ENCODE measurements around the gene CFAP69. TPM values are rescaled to one million over a fixed set of nuclear protein-coding genes. Genes with fewer than 3 reads are reported as not detected.

The CFAP69 gene
- total and polyA plus RNA-seq, 8 donors = 4.5 to 14.0 (median 11.3) TPM

GRCh38 chr7:90230834-90231233 is 14.1 kb upstream of the CFAP69 start:
- H3K9me3 ChIP-seq = no peaks in the 10 kb centered on the region
- TF ChIP-seq CTCF (IDR thresholded peaks at IDR 0.05) = no peak
- no peak overlapping the region for H3K27ac ChIP-seq
- H3K27me3 ChIP-seq = no peaks in the 10 kb centered on the region
- DNase-seq (no peak), ATAC-seq (no peak)
- no peaks in the 10 kb centered on the region for H3K4me1 ChIP-seq
- intact Hi-C loops (cut with DNase I) = no loop called here
- H3K4me3 ChIP-seq = no peak overlapping the region
- no peaks in the 10 kb centered on the region for H3K36me3 ChIP-seq

DNA sequence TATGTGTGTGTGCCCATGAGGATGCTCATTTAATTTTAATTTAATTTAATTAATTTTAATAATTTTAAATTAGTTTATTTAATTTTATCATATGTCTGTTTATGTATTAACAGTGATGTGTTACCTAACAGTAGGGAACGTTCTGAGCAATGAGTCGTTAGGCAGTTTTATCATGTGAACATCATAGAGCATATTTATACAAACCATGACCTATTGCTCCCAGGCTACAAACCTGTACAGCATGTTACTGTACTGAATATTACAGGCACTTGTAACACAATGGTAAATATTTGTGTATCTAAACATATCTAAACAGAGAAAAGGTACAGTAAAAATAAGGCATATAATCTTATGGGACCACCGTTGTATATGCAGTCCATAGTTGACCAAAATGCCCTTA is 13.7 kb upstream of the CFAP69 start:
- ATAC-seq = no peak
- TF ChIP-seq CTCF (IDR thresholded peaks at IDR 0.05) = no peak
- DNase-seq = no peak

DNA sequence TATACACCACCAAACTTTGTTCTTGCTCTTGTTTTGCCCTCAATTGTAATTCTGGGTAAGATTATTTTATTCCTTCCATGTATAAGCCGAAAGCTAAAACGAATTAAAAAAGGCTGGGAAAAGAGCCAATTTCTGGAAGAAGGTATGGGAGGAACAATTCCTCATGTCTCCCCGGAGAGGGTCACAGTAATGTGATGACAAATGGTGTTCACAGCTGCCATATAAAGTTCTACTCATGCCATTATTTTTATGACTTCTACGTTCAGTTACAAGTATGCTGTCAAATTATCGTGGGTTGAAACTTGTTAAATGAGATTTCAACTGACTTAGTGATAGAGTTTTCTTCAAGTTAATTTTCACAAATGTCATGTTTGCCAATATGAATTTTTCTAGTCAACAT is 12.5 kb upstream of the CFAP69 start:
- no peak for TF ChIP-seq CTCF (IDR thresholded peaks at IDR 0.05)
- ATAC-seq (no peak), DNase-seq (no peak)
- no peaks in the 10 kb centered on the region for H3K36me3 ChIP-seq
- no peaks in the 10 kb centered on the region for H3K27me3 ChIP-seq
- H3K9me3 ChIP-seq = no peaks in the 10 kb centered on the region
- H3K4me3 ChIP-seq = no peak overlapping the region
- intact Hi-C loops (cut with DNase I) = no loop called here
- no peak overlapping the region for H3K27ac ChIP-seq
- H3K4me1 ChIP-seq = no peaks in the 10 kb centered on the region

More for the DNA sequence above, 13.7 kb upstream of the CFAP69 start:
- no peaks in the 10 kb centered on the region for H3K9me3 ChIP-seq
- no peak overlapping the region for H3K4me3 ChIP-seq
- no peak overlapping the region for H3K27ac ChIP-seq
- no peaks in the 10 kb centered on the region for H3K27me3 ChIP-seq
- no peaks in the 10 kb centered on the region for H3K36me3 ChIP-seq
- no peaks in the 10 kb centered on the region for H3K4me1 ChIP-seq
- intact Hi-C loops (cut with DNase I) = no loop called here

GRCh38 chr7:90233569-90233968 is 11.4 kb upstream of the CFAP69 start:
- intact Hi-C loops (cut with DNase I) = no loop called here
- Histone ChIP-seq H3K27me3 (no peaks in the 10 kb centered on the region), H3K27ac (no peak overlapping the region), H3K9me3 (no peaks in the 10 kb centered on the region), H3K36me3 (no peaks in the 10 kb centered on the region), H3K4me3 (no peak overlapping the region), H3K4me1 (no peaks in the 10 kb centered on the region)
- no peak for DNase-seq
- ATAC-seq = no peak
- TF ChIP-seq CTCF (IDR thresholded peaks at IDR 0.05) = no peak

DNA sequence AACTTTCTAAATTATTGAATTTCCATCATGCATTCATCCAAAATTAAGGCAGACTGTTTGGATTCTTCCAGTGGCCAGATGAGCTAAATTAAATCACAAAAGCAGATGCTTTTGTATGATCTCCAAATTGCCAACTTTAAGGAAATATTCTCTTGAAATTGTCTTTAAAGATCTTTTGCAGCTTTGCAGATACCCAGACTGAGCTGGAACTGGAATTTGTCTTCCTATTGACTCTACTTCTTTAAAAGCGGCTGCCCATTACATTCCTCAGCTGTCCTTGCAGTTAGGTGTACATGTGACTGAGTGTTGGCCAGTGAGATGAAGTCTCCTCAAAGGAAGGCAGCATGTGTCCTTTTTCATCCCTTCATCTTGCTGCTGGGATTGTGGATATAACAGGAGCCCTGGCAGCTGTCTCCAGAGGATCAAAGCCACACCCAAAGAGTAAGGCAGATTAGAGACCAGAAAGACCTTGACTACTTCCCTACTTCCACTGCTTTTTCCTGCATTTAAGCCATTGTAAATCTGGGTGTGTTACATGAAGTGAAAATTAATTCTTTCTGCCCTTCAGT is 8.2 kb upstream of the CFAP69 start:
- Histone ChIP-seq H3K4me3 (no peak overlapping the region), H3K9me3 (no peaks in the 10 kb centered on the region), H3K27ac (no peak overlapping the region), H3K27me3 (no peaks in the 10 kb centered on the region), H3K4me1 (no peaks in the 10 kb centered on the region), H3K36me3 (no peaks in the 10 kb centered on the region)
- intact Hi-C loops (cut with DNase I) = no loop called here
- no peak for TF ChIP-seq CTCF (IDR thresholded peaks at IDR 0.05)
- ATAC-seq (no peak), DNase-seq (no peak)
